ENCODE measurements around the gene SPOP.
A peak's percentile ranks its signal among the peaks of the same experiment; 100 is the strongest.
"Not testable (repeated sequence)": the region's sequence is repeated elsewhere in the genome, so short reads cannot be mapped to it uniquely, and the experiment has no call there.

SPOP gene

DNA sequence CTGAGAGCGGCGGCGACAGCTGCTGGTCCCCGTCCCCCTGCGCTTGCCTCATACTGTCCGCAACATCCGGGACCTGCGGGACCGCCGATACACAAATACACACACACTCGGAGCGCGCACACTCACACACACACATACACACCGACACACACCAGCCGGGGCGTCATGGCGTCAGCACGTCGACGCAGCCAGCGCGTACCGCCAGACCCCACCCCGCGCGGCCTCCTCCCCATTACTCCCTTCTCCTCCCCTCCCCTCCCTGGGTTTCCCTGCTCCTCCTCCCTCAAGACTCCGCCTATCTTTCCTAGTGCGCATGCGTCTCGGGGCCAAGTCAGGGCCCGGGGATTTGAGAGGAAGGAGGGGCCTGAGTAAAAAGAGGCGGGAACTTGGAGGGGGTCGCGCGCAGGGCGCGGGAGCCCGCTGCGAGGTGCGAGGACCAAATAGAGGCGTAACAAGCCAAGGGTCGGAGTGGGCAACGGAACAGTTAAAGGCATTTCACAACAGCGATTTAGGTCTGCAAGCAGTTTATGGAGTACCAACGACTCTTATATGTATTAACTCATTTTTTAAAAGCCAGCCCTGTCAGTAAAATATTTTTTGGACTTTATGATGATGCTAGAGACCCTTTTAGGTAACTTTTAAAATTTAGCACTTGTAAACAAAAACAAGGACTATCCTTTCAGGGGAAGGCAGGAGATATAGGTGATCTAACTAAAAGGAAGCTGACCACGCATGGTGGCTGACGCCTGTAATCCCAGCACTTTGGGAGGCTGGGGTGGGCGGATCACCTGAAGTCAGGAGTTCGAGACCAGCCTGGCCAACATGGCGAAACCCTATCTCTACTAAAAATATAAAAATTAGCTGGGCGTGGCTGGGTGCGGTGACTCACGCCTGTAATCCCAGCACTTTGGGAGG is at the start of gene SPOP:
Gene SPOP, minus strand, starts transcription at position 165 of the 915 bp plus-strand sequence. CDS start 55,287 bp downstream, outside the sequence.
- peak; percentile 99 for DNase-seq (ENCODE audit: low spot score)

DNA sequence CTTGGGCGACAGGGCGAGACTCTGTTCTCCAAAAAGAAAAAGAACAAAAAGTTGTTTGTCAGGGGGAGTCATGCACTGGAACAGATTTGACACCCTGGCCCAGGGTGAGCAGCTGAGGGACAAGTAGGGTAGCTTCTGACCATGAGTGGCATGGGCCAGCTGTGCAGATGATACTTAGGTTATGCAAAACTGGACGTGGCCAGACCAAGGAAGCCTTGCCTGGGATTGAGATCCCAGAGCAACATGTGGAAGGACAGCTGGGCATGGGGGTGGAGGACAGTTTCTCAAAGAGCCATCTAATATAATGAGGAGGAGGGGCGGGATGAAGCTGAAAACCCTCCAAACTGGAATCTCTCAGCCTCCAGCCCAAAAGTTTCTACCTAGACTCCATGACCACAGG is 49.5 kb upstream of the SPOP start:
- DNase-seq (ENCODE audit: low spot score): no peak

DNA sequence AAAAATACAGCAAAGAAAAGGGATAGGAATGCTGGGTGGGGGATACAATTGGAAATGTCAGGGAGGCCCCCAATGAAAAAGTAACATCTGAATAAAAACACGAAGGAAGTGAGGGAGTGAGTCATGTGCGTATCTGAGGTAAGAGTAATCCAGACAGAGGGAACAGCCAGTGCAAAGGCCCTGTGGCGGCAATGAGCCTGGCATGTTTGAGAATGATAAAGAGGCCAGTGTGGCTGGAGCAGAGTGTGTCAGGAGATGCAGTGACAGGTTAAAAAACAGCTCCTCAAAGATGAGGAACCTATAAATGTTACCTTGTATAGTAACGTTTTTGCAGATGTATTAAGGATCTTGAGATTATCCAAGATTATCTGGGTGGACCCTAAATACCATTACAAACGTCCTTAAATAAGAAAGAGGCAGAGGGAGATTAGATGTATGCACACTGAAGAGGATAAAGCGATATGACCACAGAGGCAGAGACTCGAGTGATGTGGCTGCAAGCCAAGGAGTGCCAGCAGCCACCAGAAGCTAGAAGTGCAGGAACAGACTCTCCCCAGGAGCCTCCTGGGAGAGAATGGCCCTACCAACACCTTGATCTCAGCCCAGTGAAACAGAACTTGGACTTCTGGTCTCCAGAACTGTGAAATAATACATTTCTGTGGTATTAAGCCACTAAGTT is 47.7 kb upstream of the SPOP start:
- DNase-seq (ENCODE audit: low spot score): no peak

DNA sequence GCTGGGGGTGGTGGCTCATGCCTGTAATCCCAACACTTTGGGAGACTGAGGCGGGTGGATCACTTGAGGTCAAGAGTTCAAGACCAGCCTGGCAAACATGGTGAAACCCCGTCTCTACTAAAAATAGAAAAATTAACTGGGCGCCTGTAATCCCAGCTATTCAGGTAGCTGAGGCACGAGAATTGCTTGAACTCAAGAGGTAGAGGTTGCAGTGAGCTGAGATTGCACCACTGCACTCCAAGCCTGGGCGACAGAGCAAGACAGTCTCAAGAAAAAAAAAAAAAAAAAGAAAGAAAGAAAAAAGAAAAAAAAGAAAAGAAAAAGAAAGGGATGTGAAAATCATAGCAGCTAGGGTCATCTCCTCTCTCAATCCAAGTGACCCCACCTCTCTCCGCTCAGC is 46.7 kb upstream of the SPOP start:
- DNase-seq (ENCODE audit: low spot score): not testable (repeated sequence)

DNA sequence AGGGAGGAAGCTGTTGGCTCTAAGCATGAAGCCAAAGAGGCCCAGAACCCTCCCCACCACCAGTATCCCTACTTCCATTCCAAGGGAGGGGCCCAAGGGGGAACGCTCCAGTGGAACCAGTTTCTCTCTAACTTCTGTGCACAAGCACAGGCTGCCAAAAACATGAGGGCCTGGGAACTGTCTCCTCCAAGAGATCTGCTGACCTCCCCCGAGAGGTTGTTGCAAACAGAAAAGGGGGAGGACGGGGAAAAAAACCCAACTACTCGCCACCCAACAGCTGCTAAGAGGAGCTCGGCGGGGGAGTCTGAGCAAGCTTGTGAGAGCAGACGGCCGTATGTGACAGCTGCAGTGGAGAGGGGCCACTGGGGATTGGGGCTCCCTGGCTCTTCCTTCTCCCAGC is 45.5 kb upstream of the SPOP start:
- DNase-seq (ENCODE audit: low spot score): no peak

DNA sequence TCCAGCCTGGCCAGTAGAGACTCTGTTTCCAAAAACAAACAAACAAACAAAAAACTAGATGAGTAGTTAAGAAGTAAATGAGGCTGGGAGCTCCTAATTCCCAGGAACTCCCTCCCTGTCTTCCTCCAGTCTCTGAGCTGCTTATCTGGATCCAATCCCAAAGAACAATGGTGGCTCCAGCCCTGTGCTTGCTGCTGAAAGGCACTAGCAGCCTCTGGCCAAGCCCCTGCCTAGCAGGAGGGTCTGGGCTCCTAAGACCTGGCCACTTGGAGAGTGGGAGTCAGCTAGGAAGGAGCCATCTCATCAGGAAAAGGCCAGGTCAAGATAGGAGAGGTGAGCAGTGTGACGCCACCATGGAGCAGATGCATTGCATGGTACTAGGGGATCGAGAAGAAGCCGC is 44.2 kb upstream of the SPOP start:
- DNase-seq (ENCODE audit: low spot score): no peak

DNA sequence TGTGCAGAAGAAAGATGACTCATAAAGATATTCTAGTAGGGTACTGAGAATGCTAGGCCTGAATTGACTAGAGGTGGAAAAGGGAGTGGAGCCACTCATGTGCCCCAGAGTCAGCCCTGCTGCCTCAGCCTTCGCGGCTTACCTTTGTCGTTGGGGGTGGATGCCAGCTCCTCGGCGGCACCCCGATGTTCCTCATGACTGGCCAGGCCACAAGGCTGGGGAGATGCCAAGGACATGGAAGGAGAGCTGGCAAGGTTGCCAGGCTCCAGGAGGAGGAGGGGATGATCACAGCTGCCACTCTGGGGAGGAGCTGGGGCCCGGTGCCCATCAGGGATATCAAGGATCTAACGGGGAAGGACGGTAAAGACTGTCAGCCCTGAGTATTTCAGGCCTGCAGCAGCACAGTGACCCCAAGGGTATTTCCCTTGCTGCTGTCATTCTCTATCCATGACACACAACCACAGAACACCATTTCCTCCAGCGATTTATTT is 39.5 kb upstream of the SPOP start:
- DNase-seq (ENCODE audit: low spot score): no peak

DNA sequence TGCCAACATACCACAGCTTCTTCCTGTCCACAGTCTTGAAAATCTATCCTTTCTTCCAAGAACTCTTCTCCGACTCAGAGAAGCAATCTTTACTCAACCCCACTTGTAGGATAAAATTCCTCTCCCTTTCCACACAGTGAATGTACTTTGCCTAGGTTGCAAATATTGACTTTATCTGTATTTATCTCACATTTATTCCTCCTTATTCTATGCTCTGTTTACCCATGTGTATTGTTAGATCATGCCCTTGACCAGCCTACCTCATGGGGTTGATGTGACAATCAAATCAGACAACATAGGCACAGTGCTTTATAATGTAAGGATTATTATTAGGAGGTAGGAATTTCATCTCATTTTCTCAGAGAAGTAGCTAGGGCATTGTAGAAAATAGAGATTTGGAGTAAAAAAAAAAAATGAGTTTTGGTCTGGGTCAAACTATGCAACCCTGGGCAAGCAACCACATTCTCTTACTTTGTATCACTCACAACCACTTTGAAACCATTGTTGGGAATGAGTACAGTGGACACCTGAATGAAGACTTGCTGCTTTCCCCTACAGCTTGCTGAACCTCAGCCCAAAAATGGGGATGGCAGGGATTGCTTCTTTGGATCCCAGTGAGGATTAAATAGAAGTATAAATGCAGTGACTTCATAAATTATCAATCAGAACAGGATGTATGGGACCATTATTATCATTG is 38.9 kb upstream of the SPOP start:
- DNase-seq (ENCODE audit: low spot score): no peak

DNA sequence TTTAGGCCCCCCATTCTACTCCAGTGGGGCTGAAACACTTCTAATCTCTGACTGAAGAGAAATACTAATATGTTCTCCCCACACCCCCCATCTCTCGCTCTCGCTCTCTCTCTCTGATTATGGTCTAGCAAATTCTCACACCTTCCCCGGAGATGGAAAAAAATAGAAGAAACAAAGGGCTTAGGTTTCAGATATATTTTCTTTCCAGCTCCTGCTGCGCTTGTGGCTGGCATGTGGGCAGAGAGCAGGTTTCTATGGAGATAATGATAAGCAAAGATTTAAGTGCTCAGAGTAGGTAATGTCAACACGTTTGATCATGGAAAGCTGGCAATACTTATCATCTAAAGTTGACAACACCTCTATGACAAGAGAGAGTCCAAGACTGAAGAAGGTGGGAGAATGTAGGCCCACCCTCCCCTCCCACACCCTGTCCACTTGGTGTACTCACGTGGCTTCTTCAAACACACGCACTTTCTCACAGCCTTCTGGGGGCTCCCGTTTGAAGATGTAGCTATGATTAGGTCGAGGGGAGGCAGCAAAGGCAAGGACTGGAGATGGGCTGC is 37.9 kb upstream of the SPOP start:
- DNase-seq (ENCODE audit: low spot score): no peak

DNA sequence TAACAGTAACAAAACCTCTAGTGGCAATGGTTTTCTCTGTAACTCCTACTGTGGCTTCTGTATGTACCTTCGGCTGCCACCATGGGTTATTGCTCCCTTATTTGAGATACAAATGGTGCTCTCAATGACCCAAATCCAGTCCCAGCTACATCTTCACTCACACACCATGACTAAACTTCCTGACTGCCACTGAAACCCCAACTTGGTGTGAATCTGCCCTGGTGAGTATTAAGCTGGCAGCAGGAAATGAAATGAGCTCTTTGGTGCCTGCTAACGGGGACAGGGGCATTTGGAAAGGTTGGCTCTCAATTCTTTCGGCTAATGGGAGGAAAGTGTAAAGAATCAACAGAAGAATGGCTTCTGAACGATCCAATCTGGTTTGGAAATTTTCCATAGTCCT is 37.3 kb upstream of the SPOP start:
- no peak for DNase-seq (ENCODE audit: low spot score)

DNA sequence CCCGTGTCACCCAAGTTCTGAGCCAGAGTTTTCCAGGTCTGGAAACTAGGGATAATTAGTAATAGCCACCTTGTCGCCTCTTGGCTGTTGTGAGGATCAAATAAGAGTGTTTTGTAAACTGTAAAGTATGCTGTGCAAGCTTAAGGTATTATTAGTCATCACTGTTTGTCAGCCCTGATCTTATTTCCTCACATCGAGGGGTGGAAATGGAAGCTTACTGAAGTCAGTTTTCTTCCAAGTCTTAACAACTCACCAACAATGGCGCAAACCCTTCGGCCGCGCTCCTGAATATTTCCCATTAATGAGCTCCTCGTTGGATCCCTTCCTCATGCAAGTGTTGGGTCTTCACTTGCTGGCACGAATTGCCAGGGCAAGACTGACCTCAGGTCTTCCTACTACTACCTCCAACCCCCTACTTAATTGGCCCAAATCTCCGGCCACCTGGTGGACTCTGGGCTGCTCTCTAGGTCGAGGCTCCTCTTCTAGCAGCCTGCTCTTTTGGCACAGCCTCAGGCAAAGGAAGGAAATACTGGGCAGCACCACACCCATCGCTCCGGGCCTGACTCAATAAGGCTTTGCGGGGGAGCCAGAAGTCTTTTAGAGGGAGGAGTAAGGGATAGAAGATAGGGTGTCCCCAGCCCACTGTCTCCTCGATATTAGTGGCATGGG is 30.8 kb upstream of the SPOP start:
- DNase-seq (ENCODE audit: low spot score): no peak

DNA sequence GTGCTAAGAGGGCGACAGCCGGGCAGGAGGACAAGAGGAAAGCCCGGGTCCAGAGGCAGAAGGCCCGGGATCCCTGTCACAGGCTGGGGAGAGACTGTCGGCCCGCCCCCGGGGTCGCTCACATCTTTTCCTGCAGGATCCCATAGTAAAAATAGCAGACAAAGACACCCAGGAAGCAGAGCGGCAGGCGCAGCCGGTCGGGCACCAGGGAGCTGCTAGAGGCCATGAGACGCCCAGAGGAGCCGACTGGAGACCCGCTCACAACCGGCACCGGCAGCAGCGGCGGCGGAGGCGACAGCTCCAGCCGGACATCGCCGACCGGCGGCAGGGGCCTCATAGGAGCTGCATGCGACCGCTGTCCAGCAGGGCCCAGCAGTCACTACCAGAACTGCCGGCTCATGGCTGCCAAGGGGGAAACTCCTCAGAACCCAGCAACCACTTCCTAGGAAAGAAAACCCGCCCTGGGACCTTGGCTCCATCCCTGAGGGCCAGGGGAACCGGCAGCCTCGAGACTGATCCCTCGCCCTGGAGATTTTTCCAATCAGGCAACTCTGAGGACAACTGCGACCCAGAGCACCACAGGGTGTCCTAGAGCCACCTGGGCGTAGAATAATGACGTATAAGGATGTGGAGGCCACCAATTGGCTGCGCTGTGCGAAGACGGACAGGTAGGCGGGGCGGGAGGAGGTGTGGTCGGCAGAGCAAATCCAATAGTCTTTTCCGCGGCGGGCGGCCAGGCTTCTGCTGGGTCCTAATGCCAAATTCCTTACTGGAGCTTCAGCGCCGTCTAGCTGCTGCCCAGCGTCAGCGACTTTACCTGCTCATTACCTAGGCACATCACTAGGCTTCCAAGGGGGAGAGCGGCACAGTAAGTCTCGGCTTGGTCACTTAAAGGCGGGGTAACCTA is 30.0 kb upstream of the SPOP start, which contains the start of gene SLC35B1:
Gene SLC35B1, minus strand, starts transcription at position 357 of the 907 bp plus-strand sequence. Its CDS starts 131 bp downstream, at position 226.
- peak; percentile 98 for DNase-seq (ENCODE audit: low spot score)

DNA sequence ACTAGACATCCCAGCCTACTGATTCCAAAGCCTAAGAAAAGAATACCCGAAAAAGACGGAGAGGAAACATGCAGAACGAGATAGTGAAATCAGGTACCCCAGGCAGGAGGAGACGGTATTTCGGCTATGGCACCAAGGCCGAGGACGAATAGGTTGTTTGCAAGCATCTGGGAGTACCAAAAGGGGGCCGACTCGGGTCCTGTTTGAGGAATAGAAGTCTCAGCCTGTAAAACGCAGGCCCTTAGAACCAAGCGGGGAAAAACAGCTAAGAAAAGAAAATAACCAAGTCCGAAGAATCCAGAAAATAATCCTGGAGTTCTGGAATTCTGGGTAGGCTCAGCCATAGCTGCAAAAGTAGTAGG is 29.3 kb upstream of the SPOP start:
- no peak for DNase-seq (ENCODE audit: low spot score)

DNA sequence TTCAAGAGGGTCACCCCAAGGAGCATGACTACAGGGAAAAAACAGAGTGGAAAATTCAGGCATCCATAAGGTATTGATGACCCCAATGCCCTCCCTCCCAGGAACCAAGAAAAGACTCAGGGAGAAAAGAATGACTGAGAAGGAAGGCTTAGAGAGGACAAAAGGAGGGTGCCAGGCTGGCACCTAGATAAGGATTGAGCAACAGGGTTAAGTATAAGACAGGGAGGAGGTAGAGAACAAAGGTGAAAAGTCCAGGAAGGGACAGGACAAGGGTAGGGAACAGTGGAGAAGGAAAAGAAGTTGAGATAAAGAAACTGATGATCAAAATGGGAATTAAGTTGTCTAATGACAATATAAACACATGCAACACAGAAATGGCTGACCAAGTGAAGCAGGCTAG is 27.4 kb upstream of the SPOP start:
- DNase-seq (ENCODE audit: low spot score): no peak

DNA sequence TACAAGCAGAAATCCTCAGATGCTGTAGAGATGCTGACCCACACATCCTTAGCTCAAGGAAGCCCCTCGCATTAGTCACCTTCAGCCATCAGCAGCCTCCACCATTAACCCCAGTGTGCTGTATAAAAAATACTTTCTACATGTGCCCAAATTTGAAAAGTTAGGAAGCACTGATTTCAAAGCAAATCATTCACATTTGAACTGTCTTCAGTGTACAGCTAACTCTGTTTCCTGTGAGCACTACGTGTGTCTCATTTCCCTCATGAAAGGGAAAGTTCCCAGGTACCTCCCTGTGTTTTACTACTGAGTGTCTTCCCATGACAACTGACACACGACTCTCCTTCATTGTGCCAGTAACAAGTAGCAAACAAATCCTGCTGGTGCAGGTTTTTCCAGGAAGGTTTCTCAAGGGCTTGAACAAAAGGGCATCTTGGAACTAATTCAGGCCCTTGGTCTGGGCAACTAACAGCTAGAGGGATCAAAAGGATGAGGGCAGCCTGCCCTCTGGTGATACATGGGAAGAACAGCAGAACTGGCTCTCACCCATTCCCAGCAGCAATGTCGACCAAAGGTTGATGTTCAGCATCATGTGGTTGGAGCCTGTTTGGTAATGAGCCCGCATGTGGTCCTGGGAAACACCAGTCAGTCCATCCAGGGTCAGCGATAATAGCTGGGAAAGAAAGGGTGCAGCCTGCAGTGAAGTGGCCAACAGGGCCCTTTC is 25.8 kb upstream of the SPOP start:
- no peak for DNase-seq (ENCODE audit: low spot score)

DNA sequence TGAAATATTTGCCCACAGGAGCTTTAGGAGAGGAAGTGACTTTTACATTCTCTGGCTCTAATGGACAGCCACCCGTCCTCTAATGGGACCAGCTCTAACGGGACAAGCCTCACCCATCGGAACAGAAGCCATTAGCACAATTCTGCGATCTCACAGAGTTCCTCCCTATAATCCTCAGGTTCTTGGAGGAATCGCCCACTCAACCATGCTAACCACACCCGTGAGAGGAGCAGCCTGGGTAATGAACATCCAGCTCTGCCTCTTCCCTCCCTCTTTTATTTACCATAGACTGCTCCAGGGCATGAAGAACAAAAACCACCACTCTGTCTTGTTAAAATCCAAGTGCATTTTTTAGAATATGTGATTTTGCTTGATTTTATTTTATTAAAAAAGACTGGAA is 23.1 kb upstream of the SPOP start:
- DNase-seq (ENCODE audit: low spot score): no peak

DNA sequence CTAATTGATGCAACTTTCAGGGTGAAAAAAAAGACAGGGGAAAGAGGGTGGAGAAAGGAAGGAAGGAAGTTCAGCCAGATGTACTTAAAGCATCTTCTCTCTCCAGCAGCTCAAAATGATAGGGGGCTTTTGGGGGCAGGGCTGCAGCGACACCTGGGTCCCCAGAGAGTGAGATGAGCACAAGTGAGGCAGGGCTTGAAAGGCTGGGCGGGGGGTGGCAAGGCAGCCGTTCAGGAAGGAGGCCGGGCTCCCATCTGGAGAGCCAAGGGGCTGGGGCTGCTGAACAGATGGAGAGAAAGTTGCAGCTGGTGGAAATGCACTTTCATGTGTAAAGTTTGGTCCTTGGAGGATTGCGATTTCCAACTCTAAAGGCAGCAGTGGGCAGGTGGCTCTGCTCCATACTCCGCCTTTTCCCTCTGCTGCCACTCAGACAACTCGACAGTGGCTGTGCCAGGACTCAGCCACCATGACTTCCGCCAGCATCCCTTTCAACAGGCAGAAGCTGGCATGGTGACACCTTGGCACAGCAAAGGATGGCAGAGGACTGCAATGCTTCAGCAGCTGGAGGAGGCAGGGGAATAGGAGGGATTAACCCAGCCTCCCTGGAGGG is 22.2 kb upstream of the SPOP start:
- no peak for DNase-seq (ENCODE audit: low spot score)

DNA sequence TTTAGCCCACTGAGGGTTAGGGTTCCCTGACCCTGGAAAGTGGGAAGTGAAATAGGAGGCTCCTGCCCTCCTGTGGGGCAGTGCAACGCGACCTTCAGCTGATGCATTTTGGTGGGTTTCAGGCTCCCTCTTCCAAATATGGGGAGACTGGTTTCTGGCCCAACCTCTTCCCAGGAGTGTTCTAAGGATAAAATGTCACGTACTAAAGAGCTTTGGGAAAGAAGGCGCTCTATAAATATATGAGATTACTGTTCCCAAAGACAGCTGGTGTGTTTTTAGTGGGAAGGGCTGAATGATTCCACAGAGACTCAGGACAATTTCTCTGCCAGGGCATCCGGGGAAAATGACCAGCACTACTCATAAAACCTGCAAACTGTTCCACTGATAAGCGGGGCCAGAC is 20.1 kb upstream of the SPOP start:
- no peak for DNase-seq (ENCODE audit: low spot score)

DNA sequence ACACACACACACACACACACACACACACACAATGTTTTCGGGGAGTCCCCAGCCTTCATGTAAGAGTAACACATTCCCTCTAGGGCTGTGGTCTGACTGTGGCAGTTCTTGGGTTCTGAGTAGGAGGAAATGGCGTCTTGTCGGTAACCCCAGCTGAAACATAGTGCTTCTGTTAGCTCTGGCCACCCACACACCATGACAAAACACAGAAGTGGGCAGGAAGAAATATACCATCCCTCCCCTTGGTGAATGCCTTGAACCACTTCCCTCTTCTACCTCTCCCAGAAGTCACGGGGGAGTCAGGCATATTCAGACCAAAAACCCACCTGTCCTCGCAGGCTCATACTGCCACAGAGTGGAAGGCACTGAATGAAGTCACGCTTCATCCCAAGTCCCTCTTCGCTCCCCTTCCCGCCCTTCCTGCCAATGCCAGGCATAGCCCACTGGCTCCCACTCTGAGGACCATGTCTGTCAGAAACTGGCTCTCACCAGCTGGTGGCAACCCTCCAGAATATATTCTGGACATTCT is 18.4 kb upstream of the SPOP start:
- DNase-seq (ENCODE audit: low spot score): no peak

Data from kidney capillary endothelial cell (primary cell).